Subcutaneous adipose tissue (tissue), 4 donors: ENCODE results near the gene ITSN1. TPM values are rescaled to one million over a fixed set of nuclear protein-coding genes. Genes with fewer than 3 reads are reported as not detected.

Experiments used
- total RNA-seq, 4 donors: library from RNA; depleted of rRNA; stranded (reverse); fragments of >200 nt; gene quantifications; one replicate each; pipeline ENCODE4 v1.1.0, GENCODE V29; 2016
- TF ChIP-seq, protein P1 (sequence below): fragments of 450-650 bp; IDR thresholded peaks from one replicate; pipeline ENCODE4 v1.5.1; 2016; ENCODE audit warnings: low read depth, mild to moderate bottlenecking, control low read depth, antibody characterized with exemption, moderate library complexity

ITSN1 gene
- total RNA-seq, 4 donors from 2014 or later, result 110 to 241 (median 116) TPM

- TF ChIP-seq, protein P1, sequence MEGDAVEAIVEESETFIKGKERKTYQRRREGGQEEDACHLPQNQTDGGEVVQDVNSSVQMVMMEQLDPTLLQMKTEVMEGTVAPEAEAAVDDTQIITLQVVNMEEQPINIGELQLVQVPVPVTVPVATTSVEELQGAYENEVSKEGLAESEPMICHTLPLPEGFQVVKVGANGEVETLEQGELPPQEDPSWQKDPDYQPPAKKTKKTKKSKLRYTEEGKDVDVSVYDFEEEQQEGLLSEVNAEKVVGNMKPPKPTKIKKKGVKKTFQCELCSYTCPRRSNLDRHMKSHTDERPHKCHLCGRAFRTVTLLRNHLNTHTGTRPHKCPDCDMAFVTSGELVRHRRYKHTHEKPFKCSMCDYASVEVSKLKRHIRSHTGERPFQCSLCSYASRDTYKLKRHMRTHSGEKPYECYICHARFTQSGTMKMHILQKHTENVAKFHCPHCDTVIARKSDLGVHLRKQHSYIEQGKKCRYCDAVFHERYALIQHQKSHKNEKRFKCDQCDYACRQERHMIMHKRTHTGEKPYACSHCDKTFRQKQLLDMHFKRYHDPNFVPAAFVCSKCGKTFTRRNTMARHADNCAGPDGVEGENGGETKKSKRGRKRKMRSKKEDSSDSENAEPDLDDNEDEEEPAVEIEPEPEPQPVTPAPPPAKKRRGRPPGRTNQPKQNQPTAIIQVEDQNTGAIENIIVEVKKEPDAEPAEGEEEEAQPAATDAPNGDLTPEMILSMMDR, result no peak
Observed at GRCh38 chr21:33696465-33696864, 54.2 kb downstream of the ITSN1 start.

- TF ChIP-seq, protein P1, result no peak
Observed at GRCh38 chr21:33698087-33698860, 56.0 kb downstream of the ITSN1 start.

- TF ChIP-seq, protein P1, result no peak
Observed at GRCh38 chr21:33699277-33699676, 57.0 kb downstream of the ITSN1 start.

- TF ChIP-seq, protein P1, result no peak
Observed at GRCh38 chr21:33700491-33700890, 58.2 kb downstream of the ITSN1 start.

DNA sequence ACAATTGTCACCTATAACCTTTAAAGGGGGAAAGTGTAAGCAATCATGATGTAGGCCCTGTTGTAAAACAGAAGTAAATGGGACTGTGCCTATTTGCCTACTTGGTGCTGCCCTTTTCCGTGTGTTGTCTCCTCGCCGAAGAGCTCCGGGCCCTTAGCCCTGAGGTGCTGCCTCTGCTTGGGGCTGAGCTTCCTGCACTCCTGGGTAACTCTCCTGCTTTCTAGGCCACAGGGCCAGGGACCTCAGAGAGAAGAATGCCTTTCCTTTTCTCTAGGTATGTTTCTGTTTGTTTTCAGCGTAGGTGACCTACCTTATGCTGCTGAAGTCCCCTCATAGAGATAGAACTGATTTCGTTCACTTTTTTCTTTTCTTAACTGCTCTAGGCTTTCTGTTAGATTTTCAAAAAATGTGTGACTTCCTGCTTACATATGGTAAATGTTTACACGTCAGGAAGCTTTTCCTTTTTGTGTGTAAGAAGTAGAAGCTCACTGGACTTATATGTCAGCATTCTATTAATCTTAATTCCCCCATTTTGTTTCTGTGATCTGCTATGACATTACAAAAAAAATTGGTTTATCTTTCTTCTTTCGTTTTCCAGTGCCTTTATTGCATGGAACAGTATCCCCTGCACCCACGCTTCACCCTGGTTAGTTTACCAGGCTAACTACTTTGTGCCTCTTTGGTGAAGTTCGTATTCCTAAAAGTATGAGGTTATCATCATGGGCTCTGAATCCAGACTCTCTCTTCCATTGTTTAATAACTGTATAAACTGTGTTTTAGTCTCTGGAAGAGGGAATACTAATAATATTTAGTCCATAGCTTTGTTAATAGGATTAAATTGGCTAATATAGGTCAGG lies 61.7 kb downstream of the ITSN1 start:
- TF ChIP-seq, protein P1, result no peak

GRCh38 chr21:33707846-33708245 lies 65.5 kb downstream of the ITSN1 start:
- TF ChIP-seq, protein P1, result no peak

DNA sequence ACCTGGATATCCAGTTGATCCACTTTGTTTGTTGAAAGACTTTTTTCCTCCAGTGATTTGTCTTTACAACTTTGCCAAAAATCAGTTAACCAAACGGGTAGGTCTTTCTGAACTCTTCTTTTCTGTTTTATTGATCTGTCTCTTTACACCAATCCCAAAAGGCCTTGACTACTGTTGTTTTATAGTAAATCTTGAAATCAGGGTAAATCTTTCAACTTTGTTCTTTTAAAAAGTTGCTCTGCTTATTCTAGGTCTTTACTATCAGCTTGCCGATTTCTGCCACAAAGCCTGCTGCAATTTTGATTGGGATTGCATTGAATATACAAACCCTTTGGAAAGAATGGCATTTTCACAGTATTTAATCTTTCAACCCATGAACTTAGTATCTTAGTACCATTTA lies 66.6 kb downstream of the ITSN1 start:
- TF ChIP-seq, protein P1, result no peak
